ENCODE results near the gene PAX5.

DNA sequence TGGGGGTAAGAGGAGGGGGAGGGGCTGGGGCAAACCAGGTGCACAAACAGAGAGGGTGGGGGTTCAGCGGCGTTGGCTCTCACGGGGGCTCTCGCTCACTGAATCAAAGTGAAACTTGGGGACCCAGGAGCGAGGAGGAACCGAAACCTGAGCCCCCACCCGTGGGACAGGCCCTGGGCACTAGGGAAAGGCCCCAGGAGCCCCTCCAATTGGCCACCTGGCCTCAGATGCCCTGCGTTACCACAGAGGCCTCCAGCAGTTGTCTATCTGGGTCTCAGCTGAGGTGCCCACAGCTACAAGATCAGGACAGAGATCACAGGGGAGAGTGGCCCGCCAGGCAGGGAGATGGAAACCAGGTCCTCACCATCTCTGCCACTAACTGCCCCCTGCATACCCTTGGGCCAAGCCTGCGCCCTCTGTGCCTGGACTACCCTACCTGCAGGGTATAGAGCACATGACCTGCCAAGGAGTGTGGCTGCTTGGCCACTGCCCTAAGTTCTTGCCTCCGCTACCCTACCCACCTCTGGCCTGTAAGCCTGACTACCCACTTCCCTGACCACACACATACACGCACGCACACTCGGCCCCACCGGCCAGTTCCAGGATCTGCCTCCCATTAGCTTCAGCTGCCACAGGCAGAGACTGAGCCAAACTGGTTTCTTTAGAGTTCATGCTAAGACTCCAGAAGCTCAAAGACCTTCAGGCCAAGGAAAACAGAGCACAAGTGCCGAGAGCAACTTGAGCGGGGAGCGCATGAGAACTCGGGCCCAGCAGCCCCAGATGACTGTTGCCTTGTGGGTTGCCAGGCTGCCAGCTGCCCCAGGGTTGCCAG lies 39.9 kb downstream of the PAX5 start:
- no peak for TF ChIP-seq CTCF (IDR thresholded peaks at IDR 0.05)
- TF ChIP-seq POLR2A (IDR thresholded peaks at IDR 0.05) = no peak

All from uterus (tissue), 2 donors.